NT2/D1 (cell line): ENCODE measurements around the gene HNRNPC.

Source experiments
- YY1 ChIP-seq: IDR thresholded peaks from 2 replicates; pipeline ENCODE4 v1.6.1; 2011; ENCODE audit not compliant: insufficient read length, insufficient read depth
- ZNF274 ChIP-seq: IDR thresholded peaks from 2 replicates; pipeline ENCODE4 v1.6.1; 2011; ENCODE audit warnings: mild to moderate bottlenecking, low read depth, low read length

DNA sequence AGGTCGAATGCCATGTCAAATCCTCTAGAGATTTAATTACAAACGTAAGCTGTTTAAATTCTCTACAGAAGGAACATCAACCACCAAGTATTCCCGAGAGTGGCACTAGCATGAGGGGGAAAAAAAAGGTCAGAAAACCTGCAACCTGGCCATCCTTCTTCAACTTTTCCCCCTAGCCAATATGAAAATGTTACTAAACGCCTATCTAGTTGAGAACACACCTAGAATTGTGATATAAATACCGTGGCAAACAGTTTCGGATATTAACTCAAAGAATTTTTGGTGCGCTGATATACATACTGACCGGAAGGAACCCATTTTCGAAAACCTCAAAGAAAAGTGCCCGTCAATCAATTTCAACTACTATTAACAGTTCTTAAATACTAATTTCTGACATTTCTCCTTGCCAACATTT lies 1.8 kb downstream of the HNRNPC start:
- TF ChIP-seq ZNF274: no peak
- no peak for TF ChIP-seq YY1
